WTC11 (cell line): ENCODE measurements around the gene DPP8. TPM values are rescaled to one million over a fixed set of nuclear protein-coding genes. Genes with fewer than 3 reads are reported as not detected.

ENCODE experiments used
- ATAC-seq: fragments of 200-7000 bp; cut with Tn5 transposase; 2 replicates; pipeline ENCODE4 v1.10.0; 2021; ENCODE audit warnings: mild to moderate bottlenecking, moderate library complexity
- CTCF ChIA-PET: fragments of 300-600 bp; sonication (Branson Sonifier 250); formaldehyde crosslinking; loops from one replicate; lab custom pipeline; 2021; ENCODE audit warnings: antibody characterized with exemption; lab: Charles Lee
- POLR2A ChIA-PET: fragments of 350-600 bp; sonication (Branson Sonifier 250); formaldehyde crosslinking; loops from one replicate; lab custom pipeline; 2021; ENCODE audit warnings: antibody characterized with exemption; lab: Charles Lee
- DNase-seq: peaks from one replicate; pipeline ENCODE4 v3.0.0; 2021; ENCODE audit warnings: low spot score
- H3K27ac Mint-ChIP-seq: 2 replicates; pipeline ENCODE4 v1.8.0; 2021; ENCODE audit warnings: mixed read lengths
- H3K27me3 Mint-ChIP-seq: 2 replicates; pipeline ENCODE4 v1.8.0; 2021; ENCODE audit warnings: low read depth, mild to moderate bottlenecking, moderate library complexity, mixed read lengths
- H3K36me3 Mint-ChIP-seq: 2 replicates; pipeline ENCODE4 v1.8.0; 2021; ENCODE audit warnings: mixed read lengths
- H3K4me1 Mint-ChIP-seq: 2 replicates; pipeline ENCODE4 v1.8.0; 2022; ENCODE audit warnings: mixed read lengths
- H3K4me3 Mint-ChIP-seq: 2 replicates; pipeline ENCODE4 v1.8.0; 2021; ENCODE audit warnings: mild to moderate bottlenecking, moderate library complexity, mixed read lengths
- H3K9me3 Mint-ChIP-seq: 2 replicates; pipeline ENCODE4 v1.8.0; 2021; ENCODE audit warnings: mixed read lengths
- ATF2 ChIP-seq: sonication (generic); formaldehyde crosslinking; IDR thresholded peaks from 2 replicates; pipeline ENCODE4 v1.8.1; 2022; ENCODE audit warnings: low read depth, missing genetic modification reagents, borderline replicate concordance
- FOXK1 ChIP-seq: sonication (generic); formaldehyde crosslinking; IDR thresholded peaks from 2 replicates; pipeline ENCODE4 v1.8.0; 2022; ENCODE audit warnings: mild to moderate bottlenecking, moderate library complexity, missing genetic modification reagents
- IRF2 ChIP-seq: sonication (generic); formaldehyde crosslinking; IDR thresholded peaks from 2 replicates; pipeline ENCODE4 v1.8.0; 2022; ENCODE audit warnings: low read depth, missing genetic modification reagents, borderline replicate concordance
- JUN ChIP-seq: sonication (generic); formaldehyde crosslinking; IDR thresholded peaks from 2 replicates; pipeline ENCODE4 v1.8.0; 2023; ENCODE audit warnings: mild to moderate bottlenecking, missing genetic modification reagents
- NFATC4 ChIP-seq: fragments of 250-450 bp; sonication (Bioruptor Pico); IDR thresholded peaks from 2 replicates; pipeline ENCODE4 v1.9.0; 2021; ENCODE audit warnings: mild to moderate bottlenecking
- SMAD3 ChIP-seq: sonication (generic); formaldehyde crosslinking; IDR thresholded peaks from 2 replicates; pipeline ENCODE4 v1.8.0; 2022; ENCODE audit warnings: missing genetic modification reagents, mild to moderate bottlenecking, borderline replicate concordance
- SMAD4 ChIP-seq: sonication (generic); formaldehyde crosslinking; IDR thresholded peaks from 2 replicates; pipeline ENCODE4 v1.8.0; 2022; ENCODE audit warnings: mild to moderate bottlenecking, missing genetic modification reagents
- ZNF396 ChIP-seq: fragments of 250-450 bp; sonication (Bioruptor Pico); IDR thresholded peaks from 2 replicates; pipeline ENCODE4 v1.8.0; 2021; ENCODE audit warnings: mild to moderate bottlenecking, moderate library complexity, borderline replicate concordance
- ZNF512 ChIP-seq: sonication (generic); formaldehyde crosslinking; IDR thresholded peaks from 2 replicates; pipeline ENCODE4 v1.8.1; 2022; ENCODE audit warnings: missing genetic modification reagents, borderline replicate concordance
- total RNA-seq: library from RNA; stranded (reverse); gene quantifications from 3 replicates; pipeline ENCODE4 v1.2.3, GENCODE V29; 2021
- TF ChIP-seq, protein P1 (sequence below): sonication (generic); formaldehyde crosslinking; IDR thresholded peaks from 2 replicates; pipeline ENCODE4 v1.8.0; 2023; ENCODE audit warnings: missing genetic modification reagents
- TF ChIP-seq, protein P2 (sequence below): sonication (generic); formaldehyde crosslinking; IDR thresholded peaks from 2 replicates; pipeline ENCODE4 v1.8.1; 2022; ENCODE audit warnings: mild to moderate bottlenecking, moderate library complexity, missing genetic modification reagents
- TF ChIP-seq, protein P3 (sequence below): sonication (generic); formaldehyde crosslinking; IDR thresholded peaks from 2 replicates; pipeline ENCODE4 v1.8.0; 2022; ENCODE audit warnings: missing genetic modification reagents
- TF ChIP-seq, protein P4 (sequence below): fragments of 250-450 bp; sonication (Bioruptor Pico); IDR thresholded peaks from 2 replicates; pipeline ENCODE4 v1.9.0; 2021; ENCODE audit warnings: mild to moderate bottlenecking

The DPP8 gene
- total RNA-seq, 1 experiment from 2014 or later = 31.9 TPM

DNA sequence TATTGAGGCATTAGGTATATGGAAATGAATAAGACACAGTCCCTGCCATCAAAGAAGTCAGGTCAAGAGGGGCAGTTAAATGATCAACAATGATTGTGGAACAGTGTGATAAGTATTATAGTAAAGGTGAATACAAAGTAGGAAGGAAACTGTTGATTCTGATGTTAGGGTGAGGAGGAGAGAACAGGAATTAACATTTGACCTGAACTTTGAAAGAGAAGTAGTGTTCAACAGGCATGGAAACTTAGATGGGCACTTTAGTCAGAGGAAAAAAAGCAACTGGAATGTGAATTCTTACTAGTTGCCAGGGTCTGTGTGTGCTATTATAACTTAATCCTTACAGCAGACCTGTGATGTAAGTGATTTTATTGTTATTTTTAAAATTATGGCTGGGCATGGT is 30.4 kb upstream of the DPP8 start:
- no peak for ATAC-seq
- Mint-ChIP-seq H3K4me1 (peaks cover 22% of the 10 kb centered on the region), H3K27me3 (no peaks in the 10 kb centered on the region), H3K9me3 (peaks cover 3% of the 10 kb centered on the region; the same call in 1 of the 2 replicates), H3K4me3 (no peak overlapping the region), H3K27ac (peak overlapping the region; percentile 20; the same call in 1 of the 2 replicates), H3K36me3 (peaks cover 4% of the 10 kb centered on the region)
- DNase-seq = no peak
- ChIA-PET CTCF (no interaction called here), POLR2A (no interaction called here)
- TF ChIP-seq IRF2 (no peak), ZNF512 (no peak), ATF2 (CRISPR knock-in tag) (no peak), NFATC4 (CRISPR knock-in tag) (no peak), JUN (no peak)
- TF ChIP-seq, protein P1, sequence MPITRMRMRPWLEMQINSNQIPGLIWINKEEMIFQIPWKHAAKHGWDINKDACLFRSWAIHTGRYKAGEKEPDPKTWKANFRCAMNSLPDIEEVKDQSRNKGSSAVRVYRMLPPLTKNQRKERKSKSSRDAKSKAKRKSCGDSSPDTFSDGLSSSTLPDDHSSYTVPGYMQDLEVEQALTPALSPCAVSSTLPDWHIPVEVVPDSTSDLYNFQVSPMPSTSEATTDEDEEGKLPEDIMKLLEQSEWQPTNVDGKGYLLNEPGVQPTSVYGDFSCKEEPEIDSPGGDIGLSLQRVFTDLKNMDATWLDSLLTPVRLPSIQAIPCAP (CRISPR knock-in tag) = no peak
- TF ChIP-seq, protein P2, sequence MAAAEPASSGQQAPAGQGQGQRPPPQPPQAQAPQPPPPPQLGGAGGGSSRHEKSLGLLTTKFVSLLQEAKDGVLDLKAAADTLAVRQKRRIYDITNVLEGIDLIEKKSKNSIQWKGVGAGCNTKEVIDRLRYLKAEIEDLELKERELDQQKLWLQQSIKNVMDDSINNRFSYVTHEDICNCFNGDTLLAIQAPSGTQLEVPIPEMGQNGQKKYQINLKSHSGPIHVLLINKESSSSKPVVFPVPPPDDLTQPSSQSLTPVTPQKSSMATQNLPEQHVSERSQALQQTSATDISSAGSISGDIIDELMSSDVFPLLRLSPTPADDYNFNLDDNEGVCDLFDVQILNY (CRISPR knock-in tag) = no peak

DNA sequence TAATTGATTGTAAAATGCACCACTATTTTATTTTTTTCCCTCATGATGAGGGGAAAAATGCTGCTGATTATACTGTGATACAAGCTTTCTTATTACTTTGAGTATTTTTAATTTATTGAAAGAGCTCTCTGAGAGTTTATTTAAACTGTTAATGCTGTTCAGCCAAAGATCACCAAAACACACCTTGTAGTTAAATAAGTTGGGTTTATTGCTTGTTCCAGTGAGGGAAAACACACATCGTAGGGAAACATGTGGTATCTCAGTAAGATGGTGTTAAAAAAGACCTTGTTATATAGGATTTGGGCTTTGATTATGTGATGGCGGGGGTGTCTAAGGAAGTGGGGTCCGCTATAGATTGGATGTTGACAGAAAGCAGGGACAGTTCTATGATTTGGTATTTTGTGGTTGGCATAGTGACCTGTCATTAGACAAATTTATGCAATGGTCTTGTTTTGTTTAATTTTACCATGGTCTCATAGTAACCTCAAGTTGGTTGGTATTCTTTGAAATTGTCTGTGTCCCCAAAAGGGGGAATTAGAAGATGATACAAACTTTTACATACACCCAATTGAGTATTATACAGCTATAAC is 23.8 kb upstream of the DPP8 start:
- Mint-ChIP-seq H3K9me3 (no peaks in the 10 kb centered on the region), H3K4me1 (peaks cover 5% of the 10 kb centered on the region; the same call in 1 of the 2 replicates), H3K4me3 (no peak overlapping the region), H3K27ac (peak overlapping the region; percentile 19; the same call in 1 of the 2 replicates), H3K36me3 (peaks cover 2% of the 10 kb centered on the region; the same call in 1 of the 2 replicates), H3K27me3 (no peaks in the 10 kb centered on the region)
- no peak for ATAC-seq
- CTCF ChIA-PET = interaction anchor here (0.6 kb wide), 1 partner anchor 20 kb away, joined by 3 read pairs; no protein-coding TSS in a partner anchor
- TF ChIP-seq SMAD4 (CRISPR knock-in tag) (no peak), FOXK1 (CRISPR knock-in tag) (no peak), JUN (no peak), SMAD3 (no peak), ZNF396 (CRISPR knock-in tag) (no peak)
- TF ChIP-seq, protein P3, sequence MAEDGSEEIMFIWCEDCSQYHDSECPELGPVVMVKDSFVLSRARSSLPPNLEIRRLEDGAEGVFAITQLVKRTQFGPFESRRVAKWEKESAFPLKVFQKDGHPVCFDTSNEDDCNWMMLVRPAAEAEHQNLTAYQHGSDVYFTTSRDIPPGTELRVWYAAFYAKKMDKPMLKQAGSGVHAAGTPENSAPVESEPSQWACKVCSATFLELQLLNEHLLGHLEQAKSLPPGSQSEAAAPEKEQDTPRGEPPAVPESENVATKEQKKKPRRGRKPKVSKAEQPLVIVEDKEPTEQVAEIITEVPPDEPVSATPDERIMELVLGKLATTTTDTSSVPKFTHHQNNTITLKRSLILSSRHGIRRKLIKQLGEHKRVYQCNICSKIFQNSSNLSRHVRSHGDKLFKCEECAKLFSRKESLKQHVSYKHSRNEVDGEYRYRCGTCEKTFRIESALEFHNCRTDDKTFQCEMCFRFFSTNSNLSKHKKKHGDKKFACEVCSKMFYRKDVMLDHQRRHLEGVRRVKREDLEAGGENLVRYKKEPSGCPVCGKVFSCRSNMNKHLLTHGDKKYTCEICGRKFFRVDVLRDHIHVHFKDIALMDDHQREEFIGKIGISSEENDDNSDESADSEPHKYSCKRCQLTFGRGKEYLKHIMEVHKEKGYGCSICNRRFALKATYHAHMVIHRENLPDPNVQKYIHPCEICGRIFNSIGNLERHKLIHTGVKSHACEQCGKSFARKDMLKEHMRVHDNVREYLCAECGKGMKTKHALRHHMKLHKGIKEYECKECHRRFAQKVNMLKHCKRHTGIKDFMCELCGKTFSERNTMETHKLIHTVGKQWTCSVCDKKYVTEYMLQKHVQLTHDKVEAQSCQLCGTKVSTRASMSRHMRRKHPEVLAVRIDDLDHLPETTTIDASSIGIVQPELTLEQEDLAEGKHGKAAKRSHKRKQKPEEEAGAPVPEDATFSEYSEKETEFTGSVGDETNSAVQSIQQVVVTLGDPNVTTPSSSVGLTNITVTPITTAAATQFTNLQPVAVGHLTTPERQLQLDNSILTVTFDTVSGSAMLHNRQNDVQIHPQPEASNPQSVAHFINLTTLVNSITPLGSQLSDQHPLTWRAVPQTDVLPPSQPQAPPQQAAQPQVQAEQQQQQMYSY (CRISPR knock-in tag) = no peak
- TF ChIP-seq, protein P4, sequence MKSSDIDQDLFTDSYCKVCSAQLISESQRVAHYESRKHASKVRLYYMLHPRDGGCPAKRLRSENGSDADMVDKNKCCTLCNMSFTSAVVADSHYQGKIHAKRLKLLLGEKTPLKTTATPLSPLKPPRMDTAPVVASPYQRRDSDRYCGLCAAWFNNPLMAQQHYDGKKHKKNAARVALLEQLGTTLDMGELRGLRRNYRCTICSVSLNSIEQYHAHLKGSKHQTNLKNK (CRISPR knock-in tag) = no peak
- POLR2A ChIA-PET = no interaction called here
- no peak for DNase-seq
